Gastroesophageal sphincter (tissue), 4 donors: ENCODE data around the gene OR8D1. TPM values are rescaled to one million over a fixed set of nuclear protein-coding genes. Genes with fewer than 3 reads are reported as not detected.
"Not testable (repeated sequence)": the region's sequence is repeated elsewhere in the genome, so short reads cannot be mapped to it uniquely, and the experiment has no call there.

Experiments
- ATAC-seq: fragments of 150-250 bp; one replicate; pipeline ENCODE4 v1.9.1; 2016; ENCODE audit warnings: mild to moderate bottlenecking, moderate library complexity
- H3K27ac ChIP-seq, 4 donors: fragments of 200-600 bp; sonication (generic) in 3 of 4; 1 replicate in 3 of 4; 2 replicates in 1 of 4; pipeline ENCODE4 v1.5.1; 2016 to 2019
- H3K27me3 ChIP-seq: fragments of 200-600 bp; sonication (generic); one replicate; pipeline ENCODE4 v1.5.1; 2019
- H3K36me3 ChIP-seq, 2 donors: fragments of 200-600 bp; sonication (generic); one replicate each; pipeline ENCODE4 v1.5.1; 2019; ENCODE audit warnings: control low read depth in 1 of 2
- H3K4me1 ChIP-seq, 3 donors: fragments of 200-600 bp; sonication (generic); 1 replicate in 2 of 3; 2 replicates in 1 of 3; pipeline ENCODE4 v1.5.1; 2016 to 2019; ENCODE audit warnings: control low read depth in 2 of 3
- H3K4me3 ChIP-seq, 2 donors: fragments of 200-600 bp; sonication (generic); one replicate each; pipeline ENCODE4 v1.5.1; 2019; ENCODE audit warnings: mild to moderate bottlenecking in 1 of 2, moderate library complexity in 1 of 2
- H3K9me3 ChIP-seq, 3 donors: fragments of 200-600 bp; sonication (generic); one replicate each; pipeline ENCODE4 v1.5.1; 2017 to 2019; ENCODE audit warnings: control low read depth in 2 of 3
- CTCF ChIP-seq, 4 experiments: fragments of 200-600 bp in 2 of 4; fragments of 450-650 bp in 2 of 4; sonication (generic) in 1 of 4; IDR thresholded peaks; one replicate each; pipeline ENCODE4 v1.5.1; 2017 to 2019; ENCODE audit warnings: antibody characterized with exemption in 4 of 4, mild to moderate bottlenecking in 2 of 4, moderate library complexity in 2 of 4
- EP300 ChIP-seq: sonication (generic); formaldehyde crosslinking; IDR thresholded peaks from one replicate; pipeline ENCODE4 v1.6.1; 2017; ENCODE audit warnings: antibody characterized with exemption, mild to moderate bottlenecking
- POLR2A ChIP-seq, 2 donors: fragments of 450-650 bp; IDR thresholded peaks; one replicate each; pipeline ENCODE4 v1.6.1; 2017; ENCODE audit warnings: antibody characterized with exemption in 2 of 2, mild to moderate bottlenecking in 2 of 2, moderate library complexity in 1 of 2
- POLR2AphosphoS5 ChIP-seq: sonication (generic); formaldehyde crosslinking; IDR thresholded peaks from one replicate; pipeline ENCODE4 v1.6.1; 2017; ENCODE audit warnings: antibody characterized with exemption
- whole genome bisulfite sequencing, 2 donors: methylation state at CpG; one replicate each; pipeline ENCODE4 v1.1.5; 2018; ENCODE audit warnings: low coverage in 1 of 2; 5-methylcytosine and 5-hydroxymethylcytosine counted together
- total RNA-seq, 4 donors: library from RNA; depleted of rRNA; stranded (reverse); fragments of >200 nt; gene quantifications; one replicate each; pipeline ENCODE4 v1.1.0, GENCODE V29; 2016

The OR8D1 gene
- total RNA-seq, 4 donors from 2014 or later = not detected

GRCh38 chr11:124277207-124277606 lies 36.5 kb downstream of the OR8D1 start:
- H3K27ac ChIP-seq = no peak overlapping the region
- TF ChIP-seq EP300 = no peak
- TF ChIP-seq POLR2AphosphoS5 = no peak
- no peak for TF ChIP-seq CTCF (IDR thresholded peaks at IDR 0.05)
- no peak for TF ChIP-seq POLR2A (IDR thresholded peaks at IDR 0.05)
- WGBS, 2 donors = no CpG with 5 or more reads among the region's 3 CpGs

DNA sequence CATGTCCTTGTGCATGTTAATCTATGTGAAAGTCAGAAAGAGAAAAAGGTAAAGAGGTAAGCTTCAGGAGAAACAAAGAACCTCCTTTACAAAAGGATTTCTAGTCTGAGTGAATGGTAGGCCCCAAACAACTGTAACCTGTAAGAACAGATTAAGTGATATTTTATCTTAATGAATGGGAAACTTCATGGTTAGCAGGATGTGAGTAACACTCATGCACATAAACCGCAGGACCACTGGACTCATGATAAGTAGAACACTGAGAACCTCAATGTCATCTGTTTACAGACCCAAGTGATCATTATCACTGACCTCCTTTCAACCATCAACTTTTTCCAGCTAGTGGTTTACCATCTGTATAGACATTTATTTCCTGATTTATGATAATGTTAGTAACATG lies 37.7 kb downstream of the OR8D1 start:
- Histone ChIP-seq H3K36me3 (no peaks in the 10 kb centered on the region), H3K27me3 (no peaks in the 10 kb centered on the region), H3K4me3 (no peak overlapping the region), H3K4me1 (no peaks in the 10 kb centered on the region), H3K27ac (no peak overlapping the region), H3K9me3 (no peaks in the 10 kb centered on the region)
- TF ChIP-seq CTCF (IDR thresholded peaks at IDR 0.05) (no peak), POLR2AphosphoS5 (no peak), POLR2A (IDR thresholded peaks at IDR 0.05) (no peak)
- ATAC-seq = no peak
- 24 to 67% methylated on average over 1 of the region's 1 CpG for WGBS, 2 donors

More at GRCh38 chr11:124277207-124277606, 36.5 kb downstream of the OR8D1 start:
- no peaks in the 10 kb centered on the region for H3K36me3 ChIP-seq
- no peak overlapping the region for H3K4me3 ChIP-seq
- no peak for ATAC-seq
- no peaks in the 10 kb centered on the region for H3K4me1 ChIP-seq
- H3K9me3 ChIP-seq = peaks cover 0 to 4% (median 0%) of the 10 kb centered on the region in 3 donors
- no peaks in the 10 kb centered on the region for H3K27me3 ChIP-seq

- ATAC-seq = no peak
- TF ChIP-seq POLR2A (IDR thresholded peaks at IDR 0.05) = no peak
- no peak for TF ChIP-seq EP300
- TF ChIP-seq CTCF (IDR thresholded peaks at IDR 0.05) = no peak
- no peak for TF ChIP-seq POLR2AphosphoS5
- Histone ChIP-seq H3K27me3 (no peaks in the 10 kb centered on the region), H3K27ac (no peak overlapping the region), H3K9me3 (no peaks in the 10 kb centered on the region), H3K36me3 (no peaks in the 10 kb centered on the region), H3K4me1 (no peaks in the 10 kb centered on the region), H3K4me3 (no peak overlapping the region)
- 95 to 100% methylated on average over 1 to 2 of the region's 2 CpGs for whole genome bisulfite sequencing, 2 donors
These were observed 39.7 kb downstream of the OR8D1 start for GRCh38 chr11:124274000-124274399.

DNA sequence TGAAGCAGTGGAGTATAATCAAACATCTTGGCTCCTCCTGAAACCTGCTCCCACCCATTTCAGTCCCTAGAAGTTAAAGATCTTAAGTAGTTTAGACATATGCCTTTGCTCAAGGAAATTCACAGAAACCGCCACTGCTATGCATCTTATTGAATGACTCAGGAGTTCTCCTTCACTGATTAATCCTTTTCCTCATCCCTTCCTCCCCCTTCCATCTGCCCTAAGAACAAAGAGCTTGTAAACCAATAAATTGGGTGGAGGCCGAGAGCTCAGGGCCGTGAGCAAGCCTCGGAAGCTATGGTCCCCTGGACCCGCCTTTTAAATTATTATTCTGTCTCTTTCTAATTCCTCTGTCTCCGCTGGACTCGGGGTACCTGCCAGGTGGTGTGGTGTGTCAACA lies 42.9 kb downstream of the OR8D1 start:
- H3K27ac ChIP-seq, H3K9me3 ChIP-seq, H3K4me3 ChIP-seq, H3K4me1 ChIP-seq, H3K27me3 ChIP-seq, H3K36me3 ChIP-seq, ATAC-seq: not testable (repeated sequence)
- WGBS, 2 donors = 40 to 50% methylated on average over 1 to 6 of the region's 7 CpGs

GRCh38 chr11:124265041-124265440 lies 48.7 kb downstream of the OR8D1 start:
- H3K36me3 ChIP-seq, H3K9me3 ChIP-seq, H3K4me1 ChIP-seq, ATAC-seq, H3K4me3 ChIP-seq, H3K27ac ChIP-seq, H3K27me3 ChIP-seq: not testable (repeated sequence)
- WGBS, 2 donors = 56 to 85% methylated on average over 4 of the region's 4 CpGs

GRCh38 chr11:124256076-124256475 lies 57.7 kb downstream of the OR8D1 start, which contains the start of gene OR8G5:
OR8G5 (plus strand) TSS chr11:124256376; CDS start chr11:124264932, 8,556 bp downstream.
- Histone ChIP-seq H3K27ac (no peak within 1 kb of the TSS), H3K4me1 (no peaks in the 10 kb centered on the region), H3K4me3 (no peak within 1 kb of the TSS), H3K27me3 (no peaks in the 10 kb centered on the region), H3K36me3 (no peaks in the 10 kb centered on the region), H3K9me3 (no peaks in the 10 kb centered on the region)
- 59 to 89% methylated on average over 4 of the region's 4 CpGs for WGBS, 2 donors
- no peak for ATAC-seq
- TF ChIP-seq EP300 = no peak
- TF ChIP-seq POLR2AphosphoS5 = no peak
- TF ChIP-seq POLR2A (IDR thresholded peaks at IDR 0.05) = no peak
- TF ChIP-seq CTCF (IDR thresholded peaks at IDR 0.05) = no peak

Other genes starting within 250 kb of the OR8D1 start
- 10 to 100 TPM; 13.4 to 23.0 (median 18.6) TPM for gene VWA5A, start 198.5 kb downstream of the OR8D1 start, total RNA-seq
- gene OR10D3, start 130.6 kb downstream of the OR8D1 start, total RNA-seq = not detected
- gene OR8G1, start 72.9 kb downstream of the OR8D1 start, total RNA-seq = not detected
- gene OR8G5, start 57.6 kb downstream of the OR8D1 start, total RNA-seq = not detected
- gene OR8D2, start 6.2 kb upstream of the OR8D1 start, total RNA-seq = not detected
- gene OR8B2, start 70.5 kb upstream of the OR8D1 start, total RNA-seq = not detected
- not detected for gene OR8B3, start 85.1 kb upstream of the OR8D1 start, total RNA-seq
- gene OR8B4, start 110.9 kb upstream of the OR8D1 start, total RNA-seq = not detected
- not detected for gene OR8B8, start 131.7 kb upstream of the OR8D1 start, total RNA-seq
- gene OR8B12, start 229.7 kb upstream of the OR8D1 start, total RNA-seq = not detected